Hematopoietic multipotent progenitor cell treated with erythropoietin and hydrocortisone succinate and interleukin-3 and kit ligand, for 17 days (in vitro differentiated cells): ENCODE data around the gene ASGR1.

Experiments
- DNase-seq: peaks from one replicate; pipeline ENCODE4 v3.0.0-alpha.2; 2015; ENCODE audit warnings: low spot score

Gene ASGR1

DNA sequence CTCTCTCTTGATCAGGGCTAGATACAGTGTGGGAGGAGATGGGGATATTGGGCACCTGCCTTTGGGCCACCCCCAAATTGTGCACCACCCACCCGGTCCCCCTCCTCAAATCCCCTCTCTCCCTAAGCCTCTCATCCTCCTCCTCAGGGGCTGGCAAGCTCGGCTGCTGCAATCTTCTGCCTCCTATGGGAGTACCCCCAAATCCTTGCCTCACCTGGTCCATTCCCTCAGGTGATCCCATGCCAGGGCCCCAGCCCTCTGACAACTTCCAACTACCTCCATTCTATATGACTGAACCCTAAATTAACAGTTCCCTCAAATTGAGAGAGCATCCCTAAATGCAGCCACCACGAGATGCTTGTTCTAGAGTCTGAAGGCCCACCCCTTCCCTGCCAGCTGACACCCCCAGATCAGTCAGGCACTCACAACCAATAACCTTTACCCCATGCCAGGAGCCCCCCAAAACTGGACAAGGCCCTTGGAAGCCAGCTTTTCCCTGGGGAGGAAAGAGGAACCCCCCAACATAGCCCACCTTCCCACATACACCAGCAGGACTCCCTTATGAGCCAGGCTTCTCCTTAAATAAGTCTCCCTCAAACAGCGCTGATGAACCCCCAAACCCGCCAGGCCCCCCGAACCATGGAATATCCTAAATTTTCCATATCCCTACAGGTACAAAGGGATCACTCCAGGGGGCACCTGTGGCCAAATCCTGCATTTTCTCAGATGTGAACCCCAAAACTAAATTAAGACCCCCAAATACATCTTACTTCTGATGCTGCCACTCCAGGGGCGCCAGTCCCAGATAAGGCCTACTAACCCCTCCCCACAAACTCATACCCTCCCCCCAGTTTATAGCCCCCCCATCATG, 37.3 kb upstream of the ASGR1 start:
- DNase-seq: no peak

DNA sequence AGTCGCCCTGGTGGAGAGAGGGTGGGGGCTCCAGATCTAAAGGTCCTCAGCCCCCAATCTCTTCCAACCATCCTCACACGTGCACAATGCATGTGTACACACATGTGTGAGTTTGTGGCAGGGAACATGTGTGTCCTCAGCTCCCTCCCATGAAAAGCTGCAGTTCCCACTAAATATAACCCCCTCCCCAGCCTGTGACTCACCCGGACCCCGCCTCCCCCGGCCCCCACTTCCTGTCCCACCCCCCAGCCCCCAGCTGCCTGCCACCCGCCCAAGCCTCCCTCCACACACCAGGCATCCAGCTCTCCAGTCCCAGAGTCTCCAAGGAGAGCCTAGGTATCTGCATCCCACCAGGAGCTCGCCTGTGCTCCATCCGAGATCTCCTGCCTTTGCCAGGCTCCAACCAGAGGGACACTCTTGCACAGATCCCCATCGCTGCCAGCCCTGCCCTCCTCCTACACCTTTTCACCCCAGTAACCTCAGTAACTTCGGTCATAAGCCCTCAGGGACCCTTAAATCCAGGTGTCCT, 36.5 kb upstream of the ASGR1 start:
- no peak for DNase-seq

DNA sequence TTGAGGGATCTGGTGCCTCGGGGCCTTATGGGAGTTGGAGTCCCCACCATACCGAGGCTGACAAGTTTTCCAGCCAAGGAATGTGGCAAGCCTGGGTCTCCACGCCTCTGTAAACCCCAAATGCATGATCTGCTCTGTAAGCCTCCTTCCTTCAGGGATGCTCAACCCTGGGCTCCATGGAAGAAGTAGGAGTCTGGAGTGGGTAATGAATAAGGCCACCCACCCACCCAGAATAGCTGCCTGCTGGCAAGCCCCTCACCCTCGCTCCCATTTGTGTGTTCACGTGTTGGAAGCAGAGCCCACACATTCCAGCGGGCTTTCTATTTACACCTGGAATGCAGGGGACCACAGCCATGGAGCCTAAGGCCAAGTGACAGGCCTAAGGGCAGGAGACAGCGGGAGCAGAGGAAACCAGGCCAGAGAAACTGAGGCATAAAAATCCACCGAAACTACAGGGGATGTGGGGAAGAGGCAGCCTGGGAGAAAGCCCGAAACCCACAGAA, 36.0 kb upstream of the ASGR1 start:
- DNase-seq: no peak

DNA sequence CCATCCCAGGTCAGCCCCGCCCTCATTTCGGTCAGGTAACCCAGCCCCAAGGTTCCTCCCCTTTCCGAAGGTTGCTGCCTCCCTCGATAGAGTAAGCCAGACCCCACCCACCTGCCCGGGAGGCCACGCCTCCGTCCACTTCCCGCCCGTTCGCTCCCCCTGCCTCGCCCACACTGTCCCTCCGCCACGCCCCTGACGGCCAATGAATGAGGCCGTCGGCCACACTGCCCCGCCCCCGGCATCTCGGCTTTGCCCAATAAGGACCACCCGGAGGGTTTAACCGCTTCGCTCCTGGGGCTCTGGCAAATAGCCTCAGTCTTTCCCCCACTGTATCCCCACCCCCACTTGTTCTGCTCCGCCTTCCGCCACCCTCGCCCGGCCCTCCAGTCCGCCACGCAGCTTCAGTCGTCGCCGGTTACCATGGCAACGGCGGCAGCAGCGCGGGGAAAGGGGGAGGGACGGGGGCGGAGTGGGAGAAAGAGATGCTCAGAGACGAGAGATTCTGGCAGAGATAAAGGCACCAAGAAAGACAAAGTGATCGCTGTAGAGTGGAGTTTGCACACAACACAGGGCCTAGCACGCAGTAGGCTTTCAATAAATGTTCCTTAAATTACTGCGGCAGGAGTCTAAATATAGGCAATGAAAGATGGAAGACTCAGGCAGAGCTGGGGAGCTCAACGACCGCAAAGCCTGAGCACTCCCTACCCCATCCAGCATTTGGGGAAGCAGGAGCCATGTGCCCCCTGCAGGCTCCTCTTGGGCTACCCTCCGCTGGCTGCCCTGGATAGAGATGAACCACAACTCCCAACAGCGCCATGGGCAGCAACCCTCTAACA, 35.3 kb upstream of the ASGR1 start:
- DNase-seq: peak; percentile 89

DNA sequence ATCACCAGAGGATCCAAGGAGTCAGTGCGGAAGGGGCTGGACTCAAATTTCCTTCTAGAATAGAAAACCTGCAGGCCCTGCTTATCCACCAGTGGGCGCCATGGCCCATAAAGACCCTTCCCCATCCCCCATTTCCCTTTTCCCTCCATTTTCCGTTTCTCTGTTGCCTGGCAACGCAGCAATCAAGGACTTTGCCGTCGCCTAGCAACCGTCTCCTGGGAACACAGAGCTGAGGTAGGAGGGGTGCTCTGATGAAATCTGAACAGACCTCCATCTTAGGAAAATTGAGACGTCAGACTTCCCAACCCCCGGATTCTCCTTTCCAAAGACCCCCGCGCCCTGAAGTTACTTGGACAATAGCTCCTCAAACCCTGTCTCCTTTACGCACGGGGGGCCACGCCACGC, 34.7 kb upstream of the ASGR1 start:
- DNase-seq: peak; percentile 69

DNA sequence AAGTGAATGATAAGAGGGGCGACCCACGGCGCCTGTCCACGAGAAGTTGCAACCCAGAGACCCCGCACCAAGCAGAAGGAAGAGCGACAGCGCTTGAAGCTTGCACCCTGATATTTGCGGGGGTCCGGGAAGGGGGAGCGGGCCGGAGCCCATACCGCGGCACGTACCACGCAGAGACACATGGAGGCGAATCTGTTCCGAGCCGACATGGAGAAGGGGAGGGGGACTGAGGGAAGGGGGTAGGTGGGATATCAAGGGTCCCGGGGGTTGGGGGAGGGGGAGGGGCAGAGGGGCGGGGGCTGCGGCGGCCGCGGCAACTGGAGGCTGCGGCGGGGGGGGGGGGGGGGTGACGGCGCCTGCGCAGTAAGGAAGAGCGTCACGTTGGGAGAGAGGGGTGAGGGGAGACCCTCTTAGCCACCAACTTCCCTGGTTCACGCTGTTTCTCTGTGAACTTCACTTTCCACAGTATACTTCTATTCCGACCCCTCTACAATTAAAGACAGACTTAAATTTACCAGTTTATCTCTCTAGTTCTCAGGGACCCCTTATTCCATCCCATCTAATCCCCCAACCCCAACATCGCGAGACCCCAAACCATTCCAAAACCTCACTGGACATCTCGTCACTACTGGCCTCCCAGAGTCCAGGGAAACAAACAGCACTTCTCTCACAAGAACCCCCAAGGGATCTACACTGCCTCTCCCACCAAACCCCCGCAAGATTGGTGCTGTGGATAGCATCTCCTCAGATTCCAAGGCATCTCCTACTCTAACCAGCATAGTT, 32.5 kb upstream of the ASGR1 start:
- no peak for DNase-seq

DNA sequence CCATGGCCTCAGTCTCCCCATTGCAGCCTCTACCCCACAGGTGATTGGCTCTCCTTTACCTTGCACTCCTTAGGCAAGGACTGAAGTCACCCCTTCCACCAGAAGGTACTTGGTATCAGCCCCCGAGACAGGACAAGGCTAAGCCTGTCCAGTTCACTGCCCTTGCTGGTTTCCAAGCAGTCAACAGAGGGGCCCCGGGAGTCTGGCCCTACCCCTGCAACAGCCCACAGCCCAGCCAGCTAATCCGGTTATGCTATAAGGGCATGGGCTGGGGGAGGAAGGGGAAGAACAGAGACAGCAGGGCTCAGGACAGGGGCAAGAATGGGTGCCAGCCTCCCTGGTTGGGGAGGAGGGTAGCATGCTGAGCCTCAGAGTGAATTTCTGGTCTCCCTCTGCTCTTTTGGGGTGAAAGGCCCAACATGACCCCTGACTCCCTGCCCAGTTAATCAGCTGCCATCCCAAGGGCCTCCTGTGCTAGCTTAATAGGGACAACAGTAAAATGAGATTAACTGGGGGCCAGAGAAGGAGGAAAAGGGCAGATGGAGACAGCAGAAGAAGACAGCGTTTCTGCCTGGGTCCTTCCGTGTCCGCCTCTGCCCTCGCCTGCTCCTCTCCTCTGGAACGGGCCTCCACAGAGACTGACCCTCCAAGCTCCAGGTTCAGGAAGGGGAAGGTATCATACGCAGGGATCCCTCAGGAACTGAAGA, 29.7 kb upstream of the ASGR1 start:
- DNase-seq: no peak

DNA sequence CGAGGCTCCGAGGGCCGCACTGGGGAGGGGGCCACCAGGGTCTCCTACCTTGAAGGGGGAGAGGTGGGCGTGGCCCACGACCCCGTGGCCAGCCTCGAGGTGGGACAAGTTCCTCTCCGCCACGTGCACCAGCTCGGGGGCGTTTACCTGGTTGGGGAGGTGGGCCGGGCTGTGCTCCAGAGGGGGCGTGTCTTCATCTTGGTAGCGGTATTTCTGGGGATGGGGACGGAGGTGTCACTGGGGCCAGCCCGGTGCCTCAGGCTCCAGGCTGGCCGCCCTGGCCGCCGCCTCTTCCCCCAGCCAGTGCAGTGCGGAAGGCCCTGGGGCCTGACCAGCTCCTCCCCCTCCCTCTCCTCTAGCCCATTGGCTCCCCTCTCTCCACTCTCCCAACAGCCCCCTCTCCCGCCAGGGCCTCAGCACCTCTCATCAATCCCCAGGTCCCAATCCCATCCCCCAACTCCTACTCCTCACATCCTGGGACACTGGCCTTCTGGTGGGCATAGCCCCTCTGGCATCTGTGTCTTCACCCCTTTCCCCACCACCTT, 28.9 kb upstream of the ASGR1 start:
- no peak for DNase-seq

DNA sequence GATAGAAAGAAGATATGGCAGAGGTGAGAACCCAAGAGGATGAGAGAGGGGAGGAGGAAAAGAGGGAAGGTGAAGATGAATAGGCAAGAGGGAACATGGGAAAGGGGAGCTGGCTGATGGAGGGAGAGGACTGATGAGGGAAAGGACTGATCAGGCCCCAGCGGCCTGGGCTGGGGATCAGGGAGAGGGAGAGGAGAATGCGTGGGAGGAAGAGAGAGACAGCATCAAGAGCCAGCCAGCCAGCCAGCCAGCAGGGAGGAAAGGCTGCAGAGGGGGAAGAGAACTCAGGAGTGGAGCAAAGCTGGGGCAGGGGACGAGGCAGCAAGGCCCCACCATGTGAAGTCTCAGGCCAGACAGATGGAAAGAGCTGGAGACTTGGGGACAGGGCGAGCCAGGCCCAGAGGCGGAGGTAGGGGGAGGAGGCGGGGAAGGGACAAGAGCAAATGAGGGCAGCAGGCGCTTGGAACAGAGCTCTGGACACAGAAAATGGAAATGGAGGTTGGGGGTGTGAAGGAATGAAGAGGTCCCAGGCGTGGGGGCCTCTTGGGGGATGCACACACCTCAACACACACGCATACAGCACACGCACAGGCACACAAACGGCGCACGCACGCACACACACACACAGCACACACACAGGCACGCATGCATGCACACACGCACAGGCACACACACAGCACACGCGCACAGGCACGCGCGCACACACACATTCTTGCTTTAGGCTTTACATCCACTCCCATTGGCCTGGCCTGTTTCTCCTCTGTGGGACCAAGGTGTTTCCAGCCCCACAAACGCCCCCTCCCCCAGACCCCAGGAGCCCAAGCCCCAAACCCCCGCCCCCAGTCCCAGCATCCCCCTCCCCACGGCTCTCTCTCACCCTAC, 28.2 kb upstream of the ASGR1 start:
- DNase-seq: no peak

DNA sequence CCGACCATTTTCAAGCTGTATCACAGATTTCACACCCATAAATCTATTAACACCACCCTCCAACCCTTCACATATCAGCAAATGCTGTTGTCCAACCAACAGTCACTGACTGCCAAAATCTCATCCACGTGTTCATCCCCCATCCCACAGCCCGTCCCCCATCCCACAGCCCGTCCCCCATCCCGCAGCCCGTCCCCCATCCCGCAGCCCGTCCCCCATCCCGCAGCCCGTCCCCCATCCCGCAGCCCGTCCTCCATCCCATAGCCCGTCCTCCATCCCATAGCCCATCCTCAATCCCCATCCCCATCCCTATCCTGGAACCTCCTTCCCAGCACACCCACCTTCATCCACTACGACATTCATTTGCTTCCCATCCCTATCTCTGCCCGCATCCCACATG, 26.4 kb upstream of the ASGR1 start:
- no peak for DNase-seq

DNA sequence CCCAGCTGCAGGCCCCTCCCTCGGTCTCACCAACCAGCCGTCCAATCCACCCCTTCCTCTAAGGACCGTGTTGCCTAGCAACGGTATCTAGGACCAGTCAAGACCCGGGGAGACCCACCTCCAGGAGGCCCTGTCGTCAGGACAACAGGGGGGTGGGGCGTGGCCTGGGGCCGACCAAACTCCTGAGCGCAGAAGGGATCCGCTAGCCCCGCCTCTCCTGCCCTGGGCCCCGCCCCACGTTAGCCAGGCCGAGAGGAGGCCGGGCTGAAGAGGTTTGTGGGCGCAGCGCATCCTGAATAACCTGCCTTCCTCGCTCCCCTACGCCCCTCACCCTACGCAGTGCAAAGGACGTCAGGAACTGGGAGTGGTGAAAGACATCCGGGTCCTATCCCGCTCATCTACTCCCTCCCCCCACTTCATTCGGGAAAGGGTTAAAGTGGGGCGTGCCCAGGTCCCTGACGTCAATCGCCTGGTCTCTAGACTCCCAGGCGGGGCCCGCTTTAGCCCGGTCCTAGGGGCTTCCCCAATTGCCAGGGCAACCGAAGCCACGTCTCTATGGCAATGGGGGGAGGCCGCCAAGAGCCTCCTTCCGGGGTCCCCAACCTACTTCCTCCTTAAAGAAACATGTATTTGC, 25.8 kb upstream of the ASGR1 start:
- peak; percentile 65 for DNase-seq

DNA sequence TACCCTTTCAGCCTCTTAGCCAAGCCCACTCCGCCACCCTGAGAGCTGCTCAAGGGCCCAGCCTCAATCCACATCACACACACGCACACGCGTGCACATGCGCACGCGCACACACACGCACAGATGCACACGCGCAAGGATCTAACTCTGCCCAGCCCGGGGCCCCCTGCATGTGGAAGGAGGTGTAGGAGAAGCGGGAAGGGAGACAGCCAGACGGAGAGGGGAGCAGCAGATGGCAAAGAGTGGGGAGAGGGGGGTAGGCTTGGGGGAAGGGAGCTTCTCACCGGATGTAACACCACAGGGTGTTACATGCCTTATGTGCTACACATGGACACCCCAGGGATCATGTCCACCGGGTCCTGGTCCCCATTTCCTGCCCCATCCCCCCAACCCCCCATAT, 25.2 kb upstream of the ASGR1 start:
- no peak for DNase-seq

DNA sequence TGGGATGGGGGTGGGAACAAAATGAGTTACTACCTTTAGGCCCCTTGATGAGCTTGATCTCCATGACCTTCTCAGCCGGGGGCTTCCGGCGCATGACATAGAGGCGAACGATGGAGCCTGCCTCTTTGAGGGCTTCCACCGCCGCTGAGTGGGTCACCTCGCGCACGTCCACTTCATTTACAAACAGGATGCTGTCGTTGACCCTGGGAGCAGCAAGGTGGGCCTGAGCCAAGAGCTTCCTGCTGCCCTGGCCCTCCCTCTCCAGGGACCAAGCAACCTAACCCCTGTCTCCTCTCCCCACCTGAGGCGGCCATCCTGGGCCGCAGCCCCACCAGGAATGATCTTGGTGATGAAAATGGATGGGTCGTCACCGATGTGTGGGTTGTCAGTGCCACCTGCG, 24.2 kb upstream of the ASGR1 start:
- no peak for DNase-seq

DNA sequence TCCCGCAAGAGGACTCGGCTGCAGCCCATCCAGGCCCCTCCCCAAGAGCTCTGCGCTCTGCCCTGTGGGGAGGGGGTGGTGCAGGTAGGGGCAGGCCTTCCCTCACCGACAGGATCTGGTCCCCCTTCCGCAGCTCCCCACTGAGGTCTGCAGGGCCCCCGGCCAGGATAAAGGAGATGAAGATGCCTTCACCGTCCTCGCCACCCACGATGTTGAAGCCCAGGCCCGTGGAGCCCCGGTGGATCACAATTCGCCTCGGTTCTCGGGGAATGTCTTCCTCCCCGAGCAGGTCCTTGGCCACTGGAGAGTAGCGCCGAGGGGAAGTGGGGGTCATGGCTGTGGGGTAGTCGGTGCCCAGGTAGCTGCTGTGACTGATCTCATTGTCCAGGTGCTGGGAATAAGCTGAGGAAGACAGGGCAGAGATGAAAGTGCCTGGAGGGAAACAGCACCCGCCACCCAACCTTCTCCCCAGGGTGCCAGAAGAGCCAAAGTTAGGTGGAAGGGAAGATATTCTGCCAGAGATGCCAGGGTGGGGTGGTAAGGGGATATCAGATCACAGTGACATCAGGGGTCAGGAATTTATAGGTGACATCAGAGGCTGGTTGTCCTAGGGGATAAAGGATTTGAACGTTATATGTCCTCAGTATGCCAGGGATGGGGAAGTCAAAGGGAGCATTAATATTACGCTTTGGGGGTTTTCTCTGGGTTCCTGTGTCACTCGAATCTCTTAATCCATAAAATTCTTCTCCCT, 17.7 kb upstream of the ASGR1 start:
- no peak for DNase-seq

DNA sequence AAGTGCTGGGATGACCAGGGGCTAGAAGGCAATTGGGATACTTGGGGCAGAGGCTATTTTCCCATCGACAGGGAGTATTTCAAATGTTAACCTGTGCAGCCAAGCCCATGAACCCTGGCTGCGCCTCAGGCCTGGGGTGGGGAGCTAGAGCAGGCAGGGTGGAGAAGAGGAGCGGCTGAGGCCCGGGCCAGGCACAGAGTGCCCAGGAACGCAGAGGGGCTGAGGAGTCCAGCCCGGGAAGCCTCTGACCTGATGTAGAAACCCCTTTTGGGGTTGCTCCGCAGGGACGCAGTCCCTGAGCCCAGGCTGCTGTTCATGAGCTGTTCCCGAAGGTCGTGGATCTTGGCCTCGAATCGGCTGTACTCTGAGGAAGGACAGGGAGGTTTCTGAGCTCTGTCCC, 16.8 kb upstream of the ASGR1 start:
- no peak for DNase-seq

DNA sequence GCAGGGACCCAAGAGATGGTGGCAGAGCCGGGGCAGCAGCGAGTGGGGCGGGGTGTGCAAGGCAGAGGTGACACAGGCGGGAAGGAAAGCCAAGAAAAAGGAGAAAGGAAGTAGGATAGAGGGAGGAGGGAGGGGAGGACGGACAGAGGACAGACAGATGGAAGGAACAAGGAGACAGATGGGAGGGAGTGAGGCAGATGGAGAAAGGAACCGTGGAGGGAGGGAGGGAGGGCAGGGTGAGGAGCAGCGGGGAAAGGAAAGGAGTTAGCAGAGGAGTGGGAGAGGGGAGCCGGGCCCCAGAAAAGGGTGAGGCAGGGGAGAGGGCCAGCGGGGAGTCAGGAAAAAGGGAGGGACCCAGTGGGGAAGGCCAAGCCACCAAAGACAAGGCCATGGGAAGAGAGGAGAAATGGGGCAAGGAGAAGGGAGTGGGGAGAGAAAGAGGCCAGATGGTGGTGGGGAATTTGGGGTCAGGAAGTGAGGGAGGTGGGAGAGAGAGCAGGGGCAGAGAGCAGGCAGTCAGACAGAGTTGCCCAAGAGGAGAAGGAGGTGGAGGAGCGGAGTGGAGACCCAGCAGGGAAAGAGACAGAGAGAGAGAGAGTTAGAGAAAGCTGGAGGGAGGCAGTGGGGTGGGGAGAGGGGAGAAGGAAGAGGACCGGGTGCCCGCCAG, 13.2 kb upstream of the ASGR1 start:
- no peak for DNase-seq

DNA sequence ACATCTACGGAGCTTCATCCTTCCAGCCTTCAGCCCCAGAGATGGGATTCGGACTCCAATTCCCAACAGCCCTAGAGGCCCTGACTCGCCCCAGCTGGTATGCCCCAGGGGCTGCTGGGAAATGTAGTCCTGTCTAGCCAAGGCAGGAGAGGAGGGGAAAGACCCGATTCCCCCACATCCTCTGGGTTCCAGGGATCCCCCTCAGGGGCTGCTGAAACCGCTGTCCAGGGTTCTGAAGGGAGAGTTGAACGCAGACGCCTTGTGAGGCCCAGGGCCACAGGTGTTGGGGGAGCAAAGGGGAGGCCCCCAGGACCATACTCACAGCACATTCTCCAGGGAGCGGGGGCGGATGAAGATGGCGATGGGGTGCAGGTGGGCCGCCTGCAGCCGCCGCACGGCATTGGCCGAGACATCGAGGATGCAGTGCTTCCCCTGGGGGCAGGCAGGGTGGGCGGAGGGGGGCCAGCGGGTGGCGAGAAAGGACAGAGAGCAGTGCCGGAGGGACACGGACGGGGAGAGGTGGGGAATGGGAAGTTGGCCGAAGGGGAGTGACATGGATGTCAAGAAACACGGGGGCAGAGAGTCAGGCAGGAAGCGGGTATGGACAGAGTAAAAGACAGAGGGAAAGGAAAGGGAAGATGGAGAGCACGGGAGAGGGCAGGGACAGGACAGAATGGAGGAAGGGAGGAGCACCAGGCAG, 12.6 kb upstream of the ASGR1 start:
- DNase-seq: no peak

DNA sequence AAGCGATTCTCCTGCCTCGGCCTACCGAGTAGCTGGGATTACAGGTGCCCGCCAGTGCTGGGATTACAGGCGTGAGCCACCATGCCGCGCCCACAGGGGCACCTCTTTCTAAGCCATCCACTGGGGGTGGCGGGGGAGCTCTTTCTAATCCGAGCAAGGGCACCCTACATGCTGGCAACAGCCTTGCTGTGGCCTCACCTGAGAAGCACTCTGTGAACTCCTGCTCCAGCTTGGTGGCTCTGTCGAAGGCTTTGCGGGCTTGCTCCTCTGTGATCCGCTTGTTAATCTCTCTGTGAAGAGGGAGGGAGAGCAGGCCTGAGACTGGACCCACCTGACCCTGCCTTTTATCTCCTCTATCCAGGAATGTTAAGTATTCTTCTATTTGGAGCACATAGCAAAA, 11.9 kb upstream of the ASGR1 start:
- DNase-seq: no peak
